SK-N-SH treated with all-trans-retinoic acid at 6 μM for 48 hours (cell line): ENCODE data around the gene C16orf96.

ENCODE experiments used
- ESRRG ChIP-seq: fragments of 250-450 bp; sonication (Bioruptor Pico); IDR thresholded peaks from 2 replicates; pipeline ENCODE4 v1.6.1; 2021; ENCODE audit warnings: mild to moderate bottlenecking
- GLIS3 ChIP-seq: fragments of 250-450 bp; sonication (Bioruptor Pico); IDR thresholded peaks from 2 replicates; pipeline ENCODE4 v1.5.0; 2020; ENCODE audit warnings: mild to moderate bottlenecking, moderate library complexity
- ISL1 ChIP-seq: fragments of 250-450 bp; sonication (Bioruptor Pico); IDR thresholded peaks from 2 replicates; pipeline ENCODE4 v2.1.2; 2022; ENCODE audit warnings: mild to moderate bottlenecking, moderate library complexity
- OSR1 ChIP-seq: fragments of 250-450 bp; sonication (Bioruptor Pico); IDR thresholded peaks from 2 replicates; pipeline ENCODE4 v1.8.0; 2022; ENCODE audit warnings: moderate library complexity, mild to moderate bottlenecking, inconsistent platforms
- PPARA ChIP-seq: fragments of 250-450 bp; sonication (Bioruptor Pico); IDR thresholded peaks from 2 replicates; pipeline ENCODE4 v1.5.0; 2020; ENCODE audit warnings: mild to moderate bottlenecking, borderline replicate concordance
- TOX ChIP-seq: fragments of 250-450 bp; sonication (Bioruptor Pico); IDR thresholded peaks from 2 replicates; pipeline ENCODE4 v1.8.0; 2021; ENCODE audit warnings: mild to moderate bottlenecking, moderate library complexity, borderline replicate concordance
- ZC3H10 ChIP-seq: fragments of 250-450 bp; sonication (Bioruptor Pico); IDR thresholded peaks from 2 replicates; pipeline ENCODE4 v1.5.1; 2021; ENCODE audit warnings: mild to moderate bottlenecking, moderate library complexity
- ZFP3 ChIP-seq: fragments of 250-450 bp; sonication (Bioruptor Pico); IDR thresholded peaks from 2 replicates; pipeline ENCODE4 v1.5.0; 2020; ENCODE audit warnings: mild to moderate bottlenecking, moderate library complexity
- ZFP30 ChIP-seq: fragments of 450-650 bp; formaldehyde crosslinking; IDR thresholded peaks from 2 replicates; pipeline ENCODE4 v1.5.0; 2022; ENCODE audit warnings: mild to moderate bottlenecking, moderate library complexity
- ZNF565 ChIP-seq: fragments of 450-650 bp; formaldehyde crosslinking; conservative IDR thresholded peaks from 2 replicates; pipeline ENCODE4 v1.5.0; 2020; ENCODE audit warnings: low read depth, mild to moderate bottlenecking, moderate library complexity
- ZNF8 ChIP-seq: fragments of 450-650 bp; formaldehyde crosslinking; IDR thresholded peaks from 2 replicates; pipeline ENCODE4 v1.5.0; 2020; ENCODE audit warnings: mild to moderate bottlenecking, moderate library complexity
- TF ChIP-seq, protein P1 (sequence below): fragments of 250-450 bp; sonication (Bioruptor Pico); IDR thresholded peaks from 2 replicates; pipeline ENCODE4 v1.5.1; 2021; ENCODE audit warnings: mild to moderate bottlenecking, moderate library complexity
- TF ChIP-seq, protein P2 (sequence below): fragments of 250-450 bp; sonication (Bioruptor Pico); IDR thresholded peaks from 2 replicates; pipeline ENCODE4 v1.8.0; 2020; ENCODE audit warnings: mild to moderate bottlenecking, moderate library complexity, borderline replicate concordance
- TF ChIP-seq, protein P3 (sequence below): fragments of 250-450 bp; sonication (Bioruptor Pico); IDR thresholded peaks from 2 replicates; pipeline ENCODE4 v1.5.1; 2020; ENCODE audit warnings: low read depth, mild to moderate bottlenecking, moderate library complexity

DNA sequence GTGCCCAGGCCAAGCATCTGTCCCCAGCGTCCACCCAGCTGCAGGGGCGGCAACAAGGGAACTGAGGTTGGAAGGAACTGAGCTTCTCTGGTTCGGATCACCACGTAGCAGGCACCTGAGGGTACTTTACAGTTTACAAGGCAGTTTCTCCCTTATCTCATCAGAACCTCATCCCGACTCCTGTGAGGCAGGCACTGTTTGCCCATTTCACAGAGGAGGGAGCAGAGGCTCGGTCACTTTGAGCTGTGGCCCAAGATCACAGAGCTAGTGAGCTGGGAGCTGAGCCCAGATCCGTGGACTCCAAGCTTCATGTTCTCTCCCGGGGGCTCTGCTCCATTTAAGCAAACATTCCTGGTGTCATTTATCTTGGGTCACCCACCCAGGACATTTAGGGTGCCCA is 43.4 kb downstream of the C16orf96 start:
- TF ChIP-seq ESRRG (CRISPR knock-in tag), result no peak
- no peak for TF ChIP-seq ISL1 (CRISPR knock-in tag)
- TF ChIP-seq, protein P1, sequence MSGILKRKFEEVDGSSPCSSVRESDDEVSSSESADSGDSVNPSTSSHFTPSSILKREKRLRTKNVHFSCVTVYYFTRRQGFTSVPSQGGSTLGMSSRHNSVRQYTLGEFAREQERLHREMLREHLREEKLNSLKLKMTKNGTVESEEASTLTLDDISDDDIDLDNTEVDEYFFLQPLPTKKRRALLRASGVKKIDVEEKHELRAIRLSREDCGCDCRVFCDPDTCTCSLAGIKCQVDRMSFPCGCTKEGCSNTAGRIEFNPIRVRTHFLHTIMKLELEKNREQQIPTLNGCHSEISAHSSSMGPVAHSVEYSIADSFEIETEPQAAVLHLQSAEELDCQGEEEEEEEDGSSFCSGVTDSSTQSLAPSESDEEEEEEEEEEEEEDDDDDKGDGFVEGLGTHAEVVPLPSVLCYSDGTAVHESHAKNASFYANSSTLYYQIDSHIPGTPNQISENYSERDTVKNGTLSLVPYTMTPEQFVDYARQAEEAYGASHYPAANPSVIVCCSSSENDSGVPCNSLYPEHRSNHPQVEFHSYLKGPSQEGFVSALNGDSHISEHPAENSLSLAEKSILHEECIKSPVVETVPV (CRISPR knock-in tag), result no peak
- no peak for TF ChIP-seq ZFP30
- TF ChIP-seq ZNF8 (CRISPR knock-in tag), result no peak
- TF ChIP-seq, protein P2, sequence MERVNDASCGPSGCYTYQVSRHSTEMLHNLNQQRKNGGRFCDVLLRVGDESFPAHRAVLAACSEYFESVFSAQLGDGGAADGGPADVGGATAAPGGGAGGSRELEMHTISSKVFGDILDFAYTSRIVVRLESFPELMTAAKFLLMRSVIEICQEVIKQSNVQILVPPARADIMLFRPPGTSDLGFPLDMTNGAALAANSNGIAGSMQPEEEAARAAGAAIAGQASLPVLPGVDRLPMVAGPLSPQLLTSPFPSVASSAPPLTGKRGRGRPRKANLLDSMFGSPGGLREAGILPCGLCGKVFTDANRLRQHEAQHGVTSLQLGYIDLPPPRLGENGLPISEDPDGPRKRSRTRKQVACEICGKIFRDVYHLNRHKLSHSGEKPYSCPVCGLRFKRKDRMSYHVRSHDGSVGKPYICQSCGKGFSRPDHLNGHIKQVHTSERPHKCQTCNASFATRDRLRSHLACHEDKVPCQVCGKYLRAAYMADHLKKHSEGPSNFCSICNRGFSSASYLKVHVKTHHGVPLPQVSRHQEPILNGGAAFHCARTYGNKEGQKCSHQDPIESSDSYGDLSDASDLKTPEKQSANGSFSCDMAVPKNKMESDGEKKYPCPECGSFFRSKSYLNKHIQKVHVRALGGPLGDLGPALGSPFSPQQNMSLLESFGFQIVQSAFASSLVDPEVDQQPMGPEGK (CRISPR knock-in tag), result no peak
- TF ChIP-seq GLIS3 (CRISPR knock-in tag), result no peak
- TF ChIP-seq ZNF565 (CRISPR knock-in tag), result no peak
- no peak for TF ChIP-seq PPARA (CRISPR knock-in tag)
- TF ChIP-seq OSR1, result no peak
- TF ChIP-seq ZFP3, result no peak
- no peak for TF ChIP-seq TOX (CRISPR knock-in tag)
- TF ChIP-seq ZC3H10 (CRISPR knock-in tag), result no peak
- TF ChIP-seq, protein P3, sequence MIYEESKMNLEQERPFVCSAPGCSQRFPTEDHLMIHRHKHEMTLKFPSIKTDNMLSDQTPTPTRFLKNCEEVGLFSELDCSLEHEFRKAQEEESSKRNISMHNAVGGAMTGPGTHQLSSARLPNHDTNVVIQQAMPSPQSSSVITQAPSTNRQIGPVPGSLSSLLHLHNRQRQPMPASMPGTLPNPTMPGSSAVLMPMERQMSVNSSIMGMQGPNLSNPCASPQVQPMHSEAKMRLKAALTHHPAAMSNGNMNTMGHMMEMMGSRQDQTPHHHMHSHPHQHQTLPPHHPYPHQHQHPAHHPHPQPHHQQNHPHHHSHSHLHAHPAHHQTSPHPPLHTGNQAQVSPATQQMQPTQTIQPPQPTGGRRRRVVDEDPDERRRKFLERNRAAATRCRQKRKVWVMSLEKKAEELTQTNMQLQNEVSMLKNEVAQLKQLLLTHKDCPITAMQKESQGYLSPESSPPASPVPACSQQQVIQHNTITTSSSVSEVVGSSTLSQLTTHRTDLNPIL, result no peak
